DMS53 (cell line): Measurements from ENCODE around the gene KRTAP21-2.
"Not testable (repeated sequence)": the region's sequence is repeated elsewhere in the genome, so short reads cannot be mapped to it uniquely, and the experiment has no call there.

Experiments
- DNase-seq: peaks from one replicate; lab custom pipeline; 2025; lab: John Stamatoyannopoulos, UW

KRTAP21-2 gene

GRCh38 chr21:30747159-30747558 is at the start of gene KRTAP21-2:
Gene KRTAP21-2, minus strand, starts transcription at chr21:30747259. Its CDS starts 57 bp downstream, at chr21:30747202.
- no peak for DNase-seq

GRCh38 chr21:30793581-30794314 is 46.7 kb upstream of the KRTAP21-2 start:
- DNase-seq: peak; percentile 63

GRCh38 chr21:30779249-30779648 is 32.2 kb upstream of the KRTAP21-2 start:
- DNase-seq: no peak

- DNase-seq: no peak
These were observed 22.8 kb upstream of the KRTAP21-2 start for GRCh38 chr21:30769724-30770431.

- DNase-seq: no peak
These were observed 13.7 kb upstream of the KRTAP21-2 start for GRCh38 chr21:30760776-30761175.

- DNase-seq: no peak
These were observed 11.2 kb upstream of the KRTAP21-2 start for GRCh38 chr21:30758306-30758705.

GRCh38 chr21:30755328-30755727 is 8.3 kb upstream of the KRTAP21-2 start, which contains the start of gene KRTAP21-1:
Gene KRTAP21-1, minus strand, starts transcription at chr21:30755428. Its CDS starts 50 bp downstream, at chr21:30755378.
- DNase-seq: not testable (repeated sequence)

- DNase-seq: no peak
These were observed 6.6 kb downstream of the KRTAP21-2 start for GRCh38 chr21:30740462-30740861.

GRCh38 chr21:30733026-30733425 is 14.0 kb downstream of the KRTAP21-2 start:
- DNase-seq: peak; percentile 49

- no peak for DNase-seq
These were observed 20.3 kb downstream of the KRTAP21-2 start for GRCh38 chr21:30726726-30727125.

- peak; percentile 58 for DNase-seq
These were observed 27.7 kb downstream of the KRTAP21-2 start for GRCh38 chr21:30719401-30719800.

- DNase-seq: no peak
These were observed 28.7 kb downstream of the KRTAP21-2 start, which contains the start of gene KRTAP21-3 for GRCh38 chr21:30718239-30718909. Gene KRTAP21-3, minus strand, starts transcription at chr21:30718777. Its CDS starts 18 bp downstream, at chr21:30718759.

GRCh38 chr21:30717105-30717504 is 30.0 kb downstream of the KRTAP21-2 start:
- DNase-seq: no peak

- no peak for DNase-seq
These were observed 32.1 kb downstream of the KRTAP21-2 start for GRCh38 chr21:30714946-30715345.

- DNase-seq: no peak
These were observed 32.6 kb downstream of the KRTAP21-2 start for GRCh38 chr21:30714456-30714855.

- DNase-seq: no peak
These were observed 33.3 kb downstream of the KRTAP21-2 start for GRCh38 chr21:30713766-30714165.

GRCh38 chr21:30710499-30710898 is 36.6 kb downstream of the KRTAP21-2 start:
- no peak for DNase-seq

- DNase-seq: no peak
These were observed 39.6 kb downstream of the KRTAP21-2 start for GRCh38 chr21:30707409-30707808.
